Stomach (tissue), 4 donors: ENCODE results near the gene KHNYN.

Experiments
- CTCF ChIP-seq, 7 experiments: fragments of 450-650 bp in 4 of 7; fragments of 200-600 bp in 3 of 7; sonication (generic) in 3 of 7; IDR thresholded peaks; one replicate each; pipeline ENCODE4 v1.5.1; 2016 to 2019; ENCODE audit warnings: antibody characterized with exemption in 7 of 7, control low read depth in 2 of 7, mild to moderate bottlenecking in 1 of 7
- POLR2AphosphoS5 ChIP-seq, 3 donors: sonication (generic); formaldehyde crosslinking; IDR thresholded peaks; one replicate each; pipeline ENCODE4 v1.6.1; 2016; ENCODE audit warnings: antibody characterized with exemption in 3 of 3

- no peak for TF ChIP-seq CTCF (IDR thresholded peaks at IDR 0.05)
- TF ChIP-seq POLR2AphosphoS5 (IDR thresholded peaks at IDR 0.05) = no peak
These were observed 40.4 kb upstream of the KHNYN start for GRCh38 chr14:24389226-24389848.
